ENCODE data around the gene BCKDHA. TPM values are rescaled to one million over a fixed set of nuclear protein-coding genes. Genes with fewer than 3 reads are reported as not detected.

Gene BCKDHA
- total RNA-seq, 1 donor from 2014 or later = 13.4 TPM

DNA sequence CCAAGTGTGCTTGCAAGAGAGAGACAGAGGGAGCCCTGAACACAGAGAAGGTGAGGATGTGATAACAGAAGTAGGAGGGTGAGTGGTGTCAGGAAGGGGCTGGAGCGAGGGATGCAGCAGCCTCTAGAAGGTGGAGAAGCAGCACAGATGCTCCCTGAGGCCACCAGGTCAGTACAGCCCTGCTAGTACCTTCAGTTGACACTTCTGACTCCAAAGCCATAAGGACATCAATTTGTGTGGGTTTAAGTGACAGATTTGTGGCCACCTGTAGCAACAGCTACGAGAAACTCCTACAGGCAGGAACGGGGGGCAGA lies 52.2 kb downstream of the BCKDHA start:
- intact Hi-C loops (cut with DNase I) = loop anchor here (10.0 kb wide), 1 partner anchor 115 kb away; no protein-coding TSS in a partner anchor
- DNase-seq = no peak
- Histone ChIP-seq H3K9me3 (no peaks in the 10 kb centered on the region), H3K27ac (no peak overlapping the region), H3K4me3 (no peak overlapping the region), H3K27me3 (ENCODE audit: low read depth) (no peaks in the 10 kb centered on the region), H3K36me3 (no peaks in the 10 kb centered on the region), H3K4me1 (peaks cover 23% of the 10 kb centered on the region)
- ATAC-seq = peak in 1 of 2 donors; percentile 21
- TF ChIP-seq, protein P1, sequence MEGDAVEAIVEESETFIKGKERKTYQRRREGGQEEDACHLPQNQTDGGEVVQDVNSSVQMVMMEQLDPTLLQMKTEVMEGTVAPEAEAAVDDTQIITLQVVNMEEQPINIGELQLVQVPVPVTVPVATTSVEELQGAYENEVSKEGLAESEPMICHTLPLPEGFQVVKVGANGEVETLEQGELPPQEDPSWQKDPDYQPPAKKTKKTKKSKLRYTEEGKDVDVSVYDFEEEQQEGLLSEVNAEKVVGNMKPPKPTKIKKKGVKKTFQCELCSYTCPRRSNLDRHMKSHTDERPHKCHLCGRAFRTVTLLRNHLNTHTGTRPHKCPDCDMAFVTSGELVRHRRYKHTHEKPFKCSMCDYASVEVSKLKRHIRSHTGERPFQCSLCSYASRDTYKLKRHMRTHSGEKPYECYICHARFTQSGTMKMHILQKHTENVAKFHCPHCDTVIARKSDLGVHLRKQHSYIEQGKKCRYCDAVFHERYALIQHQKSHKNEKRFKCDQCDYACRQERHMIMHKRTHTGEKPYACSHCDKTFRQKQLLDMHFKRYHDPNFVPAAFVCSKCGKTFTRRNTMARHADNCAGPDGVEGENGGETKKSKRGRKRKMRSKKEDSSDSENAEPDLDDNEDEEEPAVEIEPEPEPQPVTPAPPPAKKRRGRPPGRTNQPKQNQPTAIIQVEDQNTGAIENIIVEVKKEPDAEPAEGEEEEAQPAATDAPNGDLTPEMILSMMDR (IDR thresholded peaks at IDR 0.05) = no peak

GRCh38 chr19:41452584-41453275 lies 55.1 kb downstream of the BCKDHA start:
- Histone ChIP-seq H3K9me3 (no peaks in the 10 kb centered on the region), H3K36me3 (no peaks in the 10 kb centered on the region), H3K4me3 (no peak overlapping the region), H3K27me3 (ENCODE audit: low read depth) (no peaks in the 10 kb centered on the region), H3K4me1 (peaks cover 40% of the 10 kb centered on the region), H3K27ac (no peak overlapping the region)
- TF ChIP-seq, protein P1 (IDR thresholded peaks at IDR 0.05) = no peak
- no peak for DNase-seq
- no peak for ATAC-seq
- intact Hi-C loops (cut with DNase I) = loop anchor here (10.0 kb wide), 1 partner anchor 112 kb away; no protein-coding TSS in a partner anchor

DNA sequence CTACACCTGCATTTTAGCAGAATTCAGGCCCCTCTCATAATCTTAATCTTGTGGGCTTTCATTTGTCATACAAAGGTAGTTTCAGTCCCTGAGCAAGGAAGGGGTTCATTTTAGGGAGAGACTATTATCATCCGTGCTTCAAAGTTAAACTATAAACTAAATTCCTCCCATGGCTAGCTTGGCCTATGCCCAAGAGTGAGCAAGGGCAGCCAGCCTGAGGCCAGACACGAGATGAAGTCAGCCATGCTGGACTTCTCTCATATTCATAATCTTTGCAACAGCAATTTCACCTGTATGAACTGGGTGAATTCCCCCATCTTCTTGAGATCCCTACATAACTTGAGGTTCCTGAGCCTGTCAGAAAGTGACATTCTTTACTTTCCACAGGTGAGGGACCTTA lies 58.3 kb downstream of the BCKDHA start:
- DNase-seq (no peak), ATAC-seq (no peak)
- Histone ChIP-seq H3K4me1 (peaks cover 18% of the 10 kb centered on the region), H3K9me3 (no peaks in the 10 kb centered on the region), H3K27ac (no peak overlapping the region), H3K4me3 (no peak overlapping the region), H3K36me3 (no peaks in the 10 kb centered on the region), H3K27me3 (ENCODE audit: low read depth) (no peaks in the 10 kb centered on the region)
- TF ChIP-seq, protein P1 (IDR thresholded peaks at IDR 0.05) = no peak
- intact Hi-C loops (cut with DNase I) = loop anchor here (10.0 kb wide), 1 partner anchor 109 kb away; no protein-coding TSS in a partner anchor

DNA sequence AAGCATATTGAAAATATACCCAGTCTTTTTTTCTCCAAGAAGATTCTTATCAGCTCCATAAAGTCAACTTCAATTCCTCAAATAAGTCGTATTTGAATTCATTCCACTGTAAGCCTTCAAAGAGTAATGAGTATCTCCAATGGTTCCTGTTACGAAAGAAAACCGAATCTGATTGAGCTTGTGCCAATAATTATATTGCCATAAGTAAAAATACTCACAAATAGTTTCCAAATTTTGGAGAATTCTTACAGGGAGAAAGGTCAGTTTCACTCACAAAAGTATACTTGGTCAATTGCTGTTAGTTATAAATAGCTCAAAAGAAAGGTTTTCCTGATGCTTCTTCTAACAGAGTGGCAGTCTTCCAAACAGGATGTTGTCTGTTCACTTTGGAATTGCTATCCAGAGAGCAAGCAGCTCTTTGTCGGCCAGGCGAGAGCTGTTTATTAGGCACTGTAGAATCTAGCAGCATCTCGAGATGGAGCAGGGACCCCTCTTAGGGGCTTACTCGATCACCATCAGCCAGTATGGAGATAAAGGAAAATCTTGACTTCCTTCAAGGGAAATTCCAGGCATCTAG lies 58.8 kb downstream of the BCKDHA start:
- peaks cover 18% of the 10 kb centered on the region for H3K4me1 ChIP-seq
- no peak overlapping the region for H3K4me3 ChIP-seq
- no peak for DNase-seq
- TF ChIP-seq, protein P1 (IDR thresholded peaks at IDR 0.05) = no peak
- peak in 1 of 2 donors; percentile 9 for ATAC-seq
- intact Hi-C loops (cut with DNase I) = loop anchor here (10.0 kb wide), 1 partner anchor 108 kb away; no protein-coding TSS in a partner anchor
- no peaks in the 10 kb centered on the region for H3K9me3 ChIP-seq
- H3K27me3 ChIP-seq (ENCODE audit: low read depth) = no peaks in the 10 kb centered on the region
- peak overlapping the region; percentile 43 for H3K27ac ChIP-seq
- H3K36me3 ChIP-seq = no peaks in the 10 kb centered on the region

GRCh38 chr19:41457241-41457640 lies 59.6 kb downstream of the BCKDHA start:
- no peaks in the 10 kb centered on the region for H3K9me3 ChIP-seq
- H3K36me3 ChIP-seq = no peaks in the 10 kb centered on the region
- H3K27me3 ChIP-seq (ENCODE audit: low read depth) = no peaks in the 10 kb centered on the region
- peaks cover 18% of the 10 kb centered on the region for H3K4me1 ChIP-seq
- no peak for ATAC-seq
- DNase-seq = no peak
- intact Hi-C loops (cut with DNase I) = loop anchor here (10.0 kb wide), 1 partner anchor 108 kb away; no protein-coding TSS in a partner anchor
- TF ChIP-seq, protein P1 (IDR thresholded peaks at IDR 0.05) = no peak
- H3K27ac ChIP-seq = peak overlapping the region; percentile 43
- no peak overlapping the region for H3K4me3 ChIP-seq

All from lower lobe of right lung (tissue), 2 donors.